NCI-H146 (cell line): ENCODE results near the gene DRGX.

ENCODE experiments used
- DNase-seq: peaks from one replicate; lab custom pipeline; 2025; lab: John Stamatoyannopoulos, UW

DRGX gene

GRCh38 chr10:49361735-49362568 lies 33.9 kb downstream of the DRGX start:
- DNase-seq, result no peak

DNA sequence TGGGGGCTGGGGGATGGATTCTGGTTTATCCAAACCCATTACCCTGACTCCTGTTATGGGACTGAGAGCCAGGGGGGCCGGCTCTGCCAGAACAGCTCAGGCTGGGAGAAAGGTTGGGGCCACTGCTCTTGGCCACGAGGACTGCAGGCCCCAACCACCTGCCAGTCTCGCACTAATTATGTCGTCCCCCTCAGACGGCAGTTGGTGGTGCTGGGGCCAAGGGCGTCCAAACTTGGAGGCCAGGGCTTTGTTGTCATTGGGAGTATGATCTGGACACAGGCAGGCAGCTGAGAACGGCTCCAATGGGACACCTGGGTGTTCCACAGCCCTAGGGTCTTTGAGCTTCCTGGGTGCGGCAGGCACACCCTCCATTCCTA lies 34.7 kb downstream of the DRGX start:
- no peak for DNase-seq

DNA sequence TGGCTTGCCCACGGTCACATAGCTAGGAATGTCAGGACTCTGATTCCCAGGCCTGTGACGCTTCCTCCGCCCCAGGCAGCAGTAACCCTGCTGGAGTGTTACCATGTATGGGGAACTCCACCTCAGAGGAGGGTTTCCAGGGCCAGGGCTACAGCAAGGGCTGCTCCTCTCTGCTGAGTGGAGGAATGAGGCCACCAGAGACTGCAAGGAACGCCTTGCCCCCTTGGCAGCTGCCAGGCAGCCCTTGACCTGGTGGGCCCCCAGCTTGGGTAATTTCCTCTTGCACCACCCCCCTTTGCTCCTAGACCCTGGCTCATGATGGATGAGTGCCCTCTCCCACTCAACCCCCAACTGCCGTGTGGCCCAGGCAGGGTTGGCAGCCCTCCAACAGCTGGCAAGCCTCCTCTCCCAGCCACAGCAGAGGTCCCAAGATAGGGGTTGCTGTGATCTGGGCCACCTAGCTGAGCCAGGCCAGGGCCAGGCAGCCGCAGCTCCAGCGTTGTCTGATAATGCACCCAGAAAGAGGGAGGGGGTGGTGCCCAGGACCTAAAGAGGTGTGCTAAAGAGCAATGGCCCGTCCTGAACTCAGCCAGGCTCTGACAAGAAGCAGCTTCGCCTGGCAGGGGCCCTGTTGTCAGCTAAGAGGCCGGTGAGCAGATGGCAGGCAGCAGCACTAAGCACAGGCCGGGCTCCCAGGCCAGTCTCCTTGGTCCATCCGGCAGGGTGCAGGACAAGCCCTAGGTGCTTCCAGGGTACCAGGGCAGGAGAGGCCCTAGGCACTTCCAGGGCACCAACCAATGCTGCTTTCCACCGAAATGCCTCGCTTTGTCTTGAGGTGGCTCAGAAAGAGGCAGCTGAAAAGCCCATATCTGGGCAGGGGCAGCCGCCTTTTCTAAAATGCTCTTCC lies 35.4 kb downstream of the DRGX start:
- no peak for DNase-seq

- no peak for DNase-seq
These were observed 36.3 kb downstream of the DRGX start for GRCh38 chr10:49359349-49360270.

DNA sequence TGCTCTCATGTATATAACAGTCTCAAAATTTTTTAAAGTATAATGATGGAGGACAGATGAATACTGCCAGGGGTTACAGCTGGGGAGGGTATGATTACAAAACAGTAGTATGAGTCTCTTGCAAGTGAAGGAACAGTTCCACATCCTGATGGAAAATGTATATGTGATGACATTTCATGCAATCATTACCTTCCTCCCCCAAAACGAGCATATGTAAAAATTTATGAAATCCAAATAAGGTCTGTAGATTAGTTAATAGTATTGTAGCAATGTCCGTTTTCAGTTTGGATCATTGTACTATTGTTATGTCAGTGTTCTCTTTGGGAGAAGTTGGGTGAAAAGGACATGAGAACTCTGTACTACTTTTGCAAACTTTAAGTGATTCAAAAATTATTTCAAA lies 38.0 kb downstream of the DRGX start:
- DNase-seq, result no peak

DNA sequence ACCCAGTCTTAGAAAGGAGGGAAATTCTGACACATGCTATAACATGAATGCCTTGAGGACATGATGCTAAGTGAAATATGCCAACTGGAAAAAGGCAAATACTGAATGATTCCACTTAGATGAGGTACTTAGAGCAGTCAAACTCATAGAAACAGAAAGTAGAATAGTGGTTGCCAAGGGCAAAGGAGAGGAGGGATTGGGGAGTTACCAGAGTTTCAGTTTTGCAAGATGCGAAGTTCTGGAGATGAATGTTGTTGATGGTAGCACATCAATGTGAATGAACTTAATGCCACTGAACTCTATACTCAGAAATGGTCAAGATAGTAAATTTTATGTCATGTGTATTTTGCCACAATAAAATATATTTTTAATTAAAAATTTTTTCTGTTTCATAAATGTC lies 38.9 kb downstream of the DRGX start:
- no peak for DNase-seq

- DNase-seq, result no peak
These were observed 39.7 kb downstream of the DRGX start for GRCh38 chr10:49356181-49356580.

- DNase-seq, result no peak
These were observed 40.7 kb downstream of the DRGX start for GRCh38 chr10:49355221-49355620.

DNA sequence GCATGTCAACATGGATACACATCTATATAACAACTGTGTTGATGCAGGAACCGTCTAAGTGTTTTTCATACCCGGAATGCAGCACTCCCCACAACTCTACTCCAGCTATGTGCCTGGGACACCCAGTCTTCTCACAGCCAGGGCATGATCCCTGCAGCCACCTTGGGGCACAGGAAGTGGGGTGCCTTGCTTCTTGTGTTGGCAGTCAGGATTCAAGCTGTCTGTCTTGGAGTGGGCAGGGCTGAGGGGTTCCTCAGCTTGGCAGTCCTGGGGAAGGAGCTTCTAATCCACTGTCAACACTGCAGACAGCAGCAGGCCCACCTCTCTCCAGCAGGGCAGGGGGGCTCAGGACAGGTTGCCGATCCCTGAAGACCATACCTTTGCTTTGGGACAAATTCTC lies 41.3 kb downstream of the DRGX start:
- DNase-seq, result no peak

GRCh38 chr10:49353895-49354566 lies 41.9 kb downstream of the DRGX start:
- DNase-seq, result no peak

DNA sequence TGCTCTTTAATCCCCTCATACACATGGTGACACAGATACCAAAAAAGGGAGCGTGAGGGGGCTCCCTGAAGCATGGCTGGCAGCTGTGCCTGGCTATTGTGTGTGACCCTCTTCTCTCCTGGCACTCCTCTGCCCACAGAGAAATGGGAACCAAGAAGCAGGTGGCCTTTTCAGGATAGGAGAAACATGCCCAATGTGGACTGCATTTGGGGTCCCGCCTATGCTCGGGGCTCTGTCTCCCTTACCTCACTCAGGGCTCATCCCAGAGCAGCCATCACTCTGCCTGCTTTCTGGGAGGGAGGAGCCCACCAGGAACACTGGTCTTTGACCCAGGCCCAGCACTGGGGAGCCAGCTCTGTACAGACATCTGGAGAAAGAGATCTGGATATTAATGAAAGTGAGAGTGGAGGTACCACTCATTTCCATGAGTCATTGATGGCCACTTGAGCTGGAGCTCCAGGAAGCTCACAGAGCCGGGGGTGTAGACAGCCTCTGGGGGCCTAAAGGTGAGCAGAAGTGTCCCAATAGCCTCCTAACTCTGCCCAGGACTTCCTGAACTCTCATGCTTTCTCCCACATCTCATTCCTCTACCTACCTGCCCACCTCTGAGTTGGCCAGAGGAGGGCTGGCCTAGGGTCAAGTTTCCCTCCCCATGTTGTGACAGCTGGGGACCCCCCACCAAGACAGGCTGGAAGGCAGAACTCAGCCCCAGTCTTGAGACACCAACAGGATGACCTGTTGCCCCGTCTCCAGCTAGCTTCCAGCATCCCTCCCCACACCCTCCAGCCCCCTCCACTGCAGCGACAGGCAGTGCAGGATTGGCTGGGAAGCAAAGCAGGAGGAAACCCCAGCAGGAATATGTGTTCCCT lies 42.6 kb downstream of the DRGX start:
- DNase-seq, result no peak

DNA sequence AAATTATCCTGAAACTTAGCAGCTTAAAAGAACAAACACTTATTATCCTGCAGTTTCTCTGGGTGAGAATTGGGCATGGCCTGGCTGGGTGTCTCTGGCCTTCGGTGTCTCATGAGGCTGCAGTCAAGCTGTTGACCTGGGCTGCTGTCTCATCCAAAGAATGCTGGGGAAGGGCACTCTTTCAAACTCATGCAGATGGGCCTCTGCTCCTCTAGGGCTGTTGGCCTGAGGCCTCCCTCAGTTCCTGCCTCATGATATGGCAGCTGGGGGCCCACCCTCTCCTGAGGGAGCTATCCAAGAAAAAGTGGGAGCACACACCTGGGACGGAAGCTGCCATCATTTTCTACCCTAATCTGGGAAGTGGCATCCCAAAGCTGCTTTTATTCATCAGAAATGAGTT lies 43.6 kb downstream of the DRGX start:
- DNase-seq, result no peak

GRCh38 chr10:49351669-49352068 lies 44.2 kb downstream of the DRGX start:
- DNase-seq, result peak; percentile 12

DNA sequence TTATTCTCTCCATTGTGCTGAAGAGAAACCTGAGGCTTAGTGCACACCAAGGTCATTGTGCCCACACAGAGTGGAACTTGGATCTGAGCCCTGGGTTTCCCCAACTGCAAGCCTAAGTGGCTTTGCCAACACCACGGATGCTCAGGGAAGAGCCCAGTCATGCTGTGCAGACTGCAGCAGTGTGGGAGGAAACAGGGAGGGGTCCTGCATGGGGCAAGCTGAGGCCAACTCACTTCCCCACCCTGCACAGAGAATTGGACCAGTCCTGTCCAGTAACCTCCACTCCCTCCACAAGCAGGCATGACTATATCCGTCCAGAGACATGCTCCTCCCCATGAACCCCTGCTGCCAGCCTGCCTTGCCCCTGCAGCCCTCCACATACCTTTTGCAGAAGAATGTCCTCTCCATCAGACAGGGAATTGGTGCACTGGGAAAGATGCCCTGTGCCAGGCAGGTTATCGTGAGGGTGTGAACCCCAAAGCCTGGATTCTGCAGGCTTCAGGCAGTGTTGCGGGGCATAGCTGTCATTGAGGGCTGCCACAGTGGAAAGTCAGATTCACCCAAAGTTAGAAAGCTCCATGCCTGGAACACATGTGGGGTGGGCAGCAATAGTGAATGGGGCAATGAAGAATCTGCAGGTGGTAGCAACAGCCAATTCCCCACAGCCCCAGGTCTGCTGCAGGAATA lies 44.9 kb downstream of the DRGX start:
- no peak for DNase-seq

- no peak for DNase-seq
These were observed 45.8 kb downstream of the DRGX start for GRCh38 chr10:49350138-49350537.

DNA sequence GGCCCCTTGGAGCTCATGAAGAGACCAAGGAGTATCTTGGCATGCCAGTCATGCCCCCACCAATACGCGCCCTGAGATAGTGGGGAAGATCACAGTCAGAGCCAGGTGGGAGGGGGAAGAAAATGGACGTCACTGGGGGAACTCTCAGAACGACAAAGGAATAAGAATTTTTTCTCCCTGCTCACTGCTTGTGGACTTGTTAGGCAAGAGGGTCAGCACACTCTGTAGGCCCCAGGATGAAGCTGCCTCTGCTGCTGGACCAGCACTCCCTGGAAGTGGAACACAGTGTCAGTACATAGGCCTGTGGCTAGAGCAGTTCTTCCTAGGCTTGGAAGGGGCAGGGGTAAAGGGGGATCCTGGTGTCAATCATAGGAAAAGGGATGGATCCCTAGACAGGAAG lies 46.5 kb downstream of the DRGX start:
- DNase-seq, result no peak

DNA sequence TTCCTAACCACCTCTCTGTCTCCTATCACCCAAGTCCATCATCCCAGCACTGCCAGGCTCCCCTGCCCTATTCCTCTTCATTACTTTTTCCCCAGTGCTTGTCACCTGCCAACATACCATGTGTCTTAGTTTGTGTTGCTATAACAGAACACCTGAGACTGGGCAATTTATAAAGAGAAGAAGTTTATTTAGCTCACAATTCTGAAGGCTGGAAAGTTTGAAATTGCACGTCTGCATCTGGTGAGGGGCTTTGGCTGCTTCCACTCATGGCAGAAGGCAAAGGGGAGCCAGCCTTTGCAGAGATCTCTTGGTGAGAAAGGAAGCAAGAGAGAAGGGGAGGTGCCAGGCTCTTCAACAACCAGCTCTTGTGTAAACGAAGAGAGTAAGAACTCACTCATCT lies 47.3 kb downstream of the DRGX start:
- no peak for DNase-seq

GRCh38 chr10:49347827-49348226 lies 48.1 kb downstream of the DRGX start:
- DNase-seq, result no peak

DNA sequence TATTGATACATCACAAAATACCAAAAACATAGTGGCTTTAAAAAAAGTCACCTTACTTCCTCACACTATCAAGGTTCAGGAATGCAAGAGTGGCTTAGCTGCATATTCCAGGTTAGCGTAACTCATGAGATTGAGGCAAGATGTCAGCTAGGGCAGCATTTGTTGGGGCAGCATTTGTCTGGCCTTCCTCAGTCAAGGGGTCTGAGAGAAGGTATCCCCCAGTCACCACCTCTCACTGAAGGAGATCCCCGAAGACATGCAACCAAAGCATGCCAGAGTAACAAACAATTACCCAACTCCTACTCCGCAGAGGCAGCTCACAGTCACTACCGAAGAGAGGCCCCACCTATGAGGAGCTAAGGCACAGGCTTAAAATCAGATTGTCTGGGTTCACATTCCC lies 48.5 kb downstream of the DRGX start:
- DNase-seq, result no peak

DNA sequence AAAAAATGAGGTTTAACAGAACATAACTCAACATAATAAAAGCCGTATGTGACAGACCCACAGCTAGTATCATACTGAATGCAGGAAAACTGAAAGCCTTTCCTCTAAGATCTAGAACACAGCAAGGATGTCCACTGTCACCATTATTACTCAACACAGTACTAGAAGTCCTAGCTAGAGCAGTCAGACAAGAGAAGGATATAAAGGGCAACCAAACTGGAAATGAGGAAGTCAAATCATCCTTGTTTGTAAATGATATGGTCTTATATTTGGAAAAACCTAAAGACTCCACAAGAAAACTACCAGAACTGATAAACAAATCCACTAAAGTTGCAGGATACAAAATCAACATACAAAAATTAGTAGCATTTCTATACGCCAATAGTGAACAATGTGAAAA lies 51.0 kb downstream of the DRGX start:
- no peak for DNase-seq
